Keratinocyte (primary cell): ENCODE results near the gene SEC61A2.

ENCODE experiments used
- EZH2 ChIP-seq: IDR thresholded peaks from one replicate; pipeline ENCODE4 v1.6.1; 2012; ENCODE audit warnings: inconsistent platforms, mild to moderate bottlenecking, low read length, moderate library complexity
- TF ChIP-seq, protein P1 (sequence below), 3 experiments: IDR thresholded peaks in 1 of 3; conservative IDR thresholded peaks in 1 of 3; optimal IDR thresholded peaks in 1 of 3; 2 replicates in 2 of 3; 3 replicates in 1 of 3; pipeline versions ENCODE3 to v1.5.1; 2011; ENCODE audit warnings: low read length in 3 of 3, mild to moderate bottlenecking in 3 of 3, moderate library complexity in 2 of 3, control low read depth in 1 of 3, inconsistent platforms in 1 of 3; ENCODE audit not compliant: insufficient read depth in 2 of 3; ENCODE audit errors: extremely low read depth in 1 of 3

DNA sequence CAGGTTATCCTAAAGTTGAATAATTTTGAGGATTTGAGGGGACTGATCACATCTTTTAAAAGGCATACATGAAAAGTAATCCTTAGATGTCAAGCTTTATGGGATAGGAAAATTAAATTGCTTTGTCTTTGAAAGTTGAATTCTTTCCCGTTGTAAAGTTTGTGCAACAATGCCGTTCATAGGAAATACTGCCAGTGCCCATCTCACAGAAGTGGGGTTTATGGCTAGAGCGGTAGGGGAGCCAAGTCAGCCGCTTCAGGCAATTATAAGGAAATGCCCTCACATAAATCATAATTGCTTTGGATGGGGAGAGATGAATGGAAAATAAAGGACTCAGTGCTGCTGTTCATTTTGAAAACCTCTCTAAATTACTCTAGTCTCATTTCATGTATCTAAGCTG lies 84.6 kb downstream of the SEC61A2 start:
- TF ChIP-seq, protein P1, sequence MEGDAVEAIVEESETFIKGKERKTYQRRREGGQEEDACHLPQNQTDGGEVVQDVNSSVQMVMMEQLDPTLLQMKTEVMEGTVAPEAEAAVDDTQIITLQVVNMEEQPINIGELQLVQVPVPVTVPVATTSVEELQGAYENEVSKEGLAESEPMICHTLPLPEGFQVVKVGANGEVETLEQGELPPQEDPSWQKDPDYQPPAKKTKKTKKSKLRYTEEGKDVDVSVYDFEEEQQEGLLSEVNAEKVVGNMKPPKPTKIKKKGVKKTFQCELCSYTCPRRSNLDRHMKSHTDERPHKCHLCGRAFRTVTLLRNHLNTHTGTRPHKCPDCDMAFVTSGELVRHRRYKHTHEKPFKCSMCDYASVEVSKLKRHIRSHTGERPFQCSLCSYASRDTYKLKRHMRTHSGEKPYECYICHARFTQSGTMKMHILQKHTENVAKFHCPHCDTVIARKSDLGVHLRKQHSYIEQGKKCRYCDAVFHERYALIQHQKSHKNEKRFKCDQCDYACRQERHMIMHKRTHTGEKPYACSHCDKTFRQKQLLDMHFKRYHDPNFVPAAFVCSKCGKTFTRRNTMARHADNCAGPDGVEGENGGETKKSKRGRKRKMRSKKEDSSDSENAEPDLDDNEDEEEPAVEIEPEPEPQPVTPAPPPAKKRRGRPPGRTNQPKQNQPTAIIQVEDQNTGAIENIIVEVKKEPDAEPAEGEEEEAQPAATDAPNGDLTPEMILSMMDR (optimal IDR thresholded peaks at IDR 0.05 in 1 of 3, IDR thresholded peaks at IDR 0.05 in 1 of 3, conservative IDR thresholded peaks at IDR 0.05 in 1 of 3; ENCODE audit: extremely low read depth in 1 of 3, insufficient read depth in 2 of 3, low read length in 3 of 3) = no peak
- no peak for TF ChIP-seq EZH2
